Jurkat, Clone E6-1 (cell line): ENCODE data around the gene ADD1.

ENCODE experiments used
- DNase-seq: peaks from one replicate; pipeline ENCODE4 v3.0.0-alpha.2; 2011; ENCODE audit warnings: low read depth, low spot score
- H3K4me3 ChIP-seq: 2 replicates; pipeline ENCODE4 v1.5.1; 2011; ENCODE audit warnings: mild to moderate bottlenecking, low read length, control low read depth, moderate library complexity

Gene ADD1

GRCh38 chr4:2965262-2965661 is 121.6 kb downstream of the ADD1 start:
- no peak for DNase-seq
- no peak overlapping the region for H3K4me3 ChIP-seq

DNA sequence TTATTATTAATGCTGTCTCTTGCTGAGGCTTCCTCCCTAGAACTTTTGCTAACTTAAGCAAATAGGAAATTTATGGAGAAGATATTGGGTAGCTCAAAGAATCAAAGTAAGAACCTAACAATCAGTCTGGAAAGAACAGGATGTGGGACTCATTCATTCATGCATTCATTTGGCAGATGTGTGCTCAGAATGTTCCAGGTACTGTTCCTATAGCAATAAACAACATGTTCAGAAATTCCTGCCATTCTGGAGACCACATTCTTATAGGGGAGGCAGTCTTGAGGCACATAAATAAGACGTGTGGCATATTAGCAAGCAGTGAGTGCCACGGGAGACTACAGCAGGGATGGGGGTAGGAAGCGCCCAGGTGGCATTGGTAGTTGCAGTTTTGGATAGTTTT is 124.7 kb downstream of the ADD1 start:
- no peak for DNase-seq
- no peak overlapping the region for H3K4me3 ChIP-seq

DNA sequence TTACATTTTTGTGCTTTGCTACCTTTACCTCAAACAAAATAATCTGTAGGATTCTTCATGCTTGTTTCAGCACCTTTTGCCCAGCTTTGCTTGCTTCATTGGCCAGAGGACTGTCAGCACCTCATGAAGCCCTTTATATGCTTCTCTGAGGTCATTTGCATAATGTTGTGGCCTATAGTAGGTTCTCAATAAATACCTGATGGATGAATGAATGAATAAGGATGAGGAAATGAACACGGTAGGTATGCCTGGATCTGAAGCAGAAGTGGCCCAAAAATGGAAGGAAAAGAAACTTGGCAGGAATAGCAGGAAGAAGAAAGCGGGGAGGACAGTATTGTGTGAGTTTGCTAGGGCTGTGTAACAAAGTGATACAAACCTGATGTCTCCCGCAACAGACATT is 127.6 kb downstream of the ADD1 start:
- no peak for DNase-seq
- H3K4me3 ChIP-seq = no peak overlapping the region

DNA sequence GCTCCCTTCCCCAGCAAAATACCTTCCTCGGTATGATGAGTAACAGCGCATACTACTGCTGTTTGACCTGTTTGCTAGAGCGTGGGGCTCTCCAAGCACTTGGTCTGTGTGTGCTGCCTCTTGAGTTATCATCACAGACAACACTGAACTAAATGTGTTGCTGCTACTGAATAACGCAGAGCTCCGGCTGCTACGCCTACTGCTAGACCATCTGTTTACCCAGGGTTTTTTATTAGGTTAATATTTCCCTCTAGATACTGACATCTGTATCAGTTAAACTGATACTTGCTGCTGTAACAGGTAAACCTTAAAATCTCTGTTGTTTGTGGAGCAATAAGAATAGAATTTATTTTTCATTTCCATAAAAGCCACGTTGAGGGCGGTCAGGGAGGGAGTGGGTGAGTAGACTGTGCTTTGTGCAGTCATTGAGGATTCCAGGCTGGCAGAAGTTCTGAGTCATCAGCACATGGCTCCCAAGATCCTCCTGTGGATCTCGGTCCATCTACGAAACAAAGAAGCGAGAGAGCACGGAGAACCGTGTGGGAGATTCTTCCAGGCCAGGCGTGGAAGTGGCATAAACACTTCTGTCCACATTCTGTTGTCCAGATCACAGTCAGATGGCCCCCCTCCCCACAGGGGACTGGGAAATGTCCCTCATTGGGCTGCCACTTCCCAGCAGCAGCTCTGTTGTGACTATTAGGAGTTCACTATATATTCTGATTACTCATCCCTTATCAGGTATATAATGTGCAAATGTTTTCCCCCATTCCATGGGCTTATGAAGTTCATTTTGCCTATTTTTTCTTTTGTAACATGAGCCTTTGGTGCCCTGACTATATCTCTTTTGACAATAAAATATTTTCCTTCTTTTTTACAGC is 133.8 kb downstream of the ADD1 start:
- DNase-seq = no peak
- H3K4me3 ChIP-seq = no peak overlapping the region
